NCI-H187 (cell line): ENCODE data around the gene TTC28.

ENCODE experiments used
- DNase-seq, 2 experiments: peaks; one replicate each; lab custom pipeline; 2025; lab: John Stamatoyannopoulos, UW

The TTC28 gene

DNA sequence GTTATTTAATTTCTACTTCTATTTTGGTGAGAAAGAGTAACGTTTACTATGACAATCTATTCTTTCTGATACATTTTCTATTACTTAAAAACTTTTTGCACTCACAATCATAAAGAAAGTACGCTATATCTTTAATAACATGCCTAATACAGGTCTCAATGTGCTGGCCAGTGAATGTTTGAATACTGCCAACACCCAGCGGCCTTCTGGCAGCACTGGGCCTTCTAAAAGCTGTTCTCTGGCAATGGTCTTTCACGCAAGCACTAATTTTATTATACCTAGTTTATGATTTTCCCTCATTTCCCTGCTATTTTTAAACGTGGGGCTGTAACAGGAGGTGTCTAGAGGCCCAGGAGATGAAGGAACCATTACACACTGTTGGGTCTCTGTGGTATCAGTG, 410.8 kb downstream of the TTC28 start:
- no peak for DNase-seq

GRCh38 chr22:28268171-28268570, 411.5 kb downstream of the TTC28 start:
- DNase-seq, result no peak

DNA sequence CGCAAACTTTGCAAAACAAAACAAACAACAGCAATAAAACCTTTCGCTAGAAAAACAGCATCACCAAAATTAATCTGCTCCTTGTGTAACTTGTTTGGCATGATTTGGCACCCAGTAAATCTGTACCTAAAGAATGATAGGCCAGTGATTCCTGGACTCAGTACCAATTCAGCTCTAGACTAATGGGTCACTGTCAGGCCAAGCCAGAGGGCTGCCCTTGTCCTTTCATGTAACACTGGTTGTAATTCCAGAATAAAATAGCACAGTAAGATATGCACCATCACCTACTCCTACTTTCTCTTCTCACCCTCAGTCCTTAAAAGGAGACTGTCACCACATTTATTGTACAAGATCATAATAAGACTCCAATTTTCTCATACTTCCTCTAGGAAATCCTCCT, 419.0 kb downstream of the TTC28 start:
- DNase-seq, result no peak

DNA sequence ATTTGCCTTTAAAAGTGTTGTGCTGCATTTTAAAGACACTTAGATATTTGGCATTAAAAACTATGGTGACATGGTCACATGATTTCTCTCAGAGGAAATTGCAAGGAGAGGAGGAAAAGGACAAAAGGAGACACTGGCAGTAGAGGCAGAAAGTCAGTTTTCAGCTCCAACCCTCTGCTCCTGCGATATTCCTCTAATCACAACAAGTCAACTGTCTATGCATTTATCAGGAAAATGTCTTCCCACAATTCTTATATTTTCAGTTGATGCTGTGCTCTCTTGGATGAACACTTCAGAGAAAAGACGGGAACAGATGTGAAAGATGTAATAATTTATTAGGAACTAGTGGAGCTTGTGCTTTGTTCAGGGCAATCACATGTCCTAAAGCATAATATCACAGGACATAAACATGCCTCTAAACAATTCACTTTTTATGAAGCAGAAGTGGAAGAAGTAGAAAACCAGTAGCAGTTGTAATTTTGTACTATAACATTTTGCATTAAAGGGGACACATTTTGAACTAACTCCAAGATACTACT, 419.8 kb downstream of the TTC28 start:
- DNase-seq, result no peak

GRCh38 chr22:28254396-28254795, 425.2 kb downstream of the TTC28 start:
- no peak for DNase-seq

DNA sequence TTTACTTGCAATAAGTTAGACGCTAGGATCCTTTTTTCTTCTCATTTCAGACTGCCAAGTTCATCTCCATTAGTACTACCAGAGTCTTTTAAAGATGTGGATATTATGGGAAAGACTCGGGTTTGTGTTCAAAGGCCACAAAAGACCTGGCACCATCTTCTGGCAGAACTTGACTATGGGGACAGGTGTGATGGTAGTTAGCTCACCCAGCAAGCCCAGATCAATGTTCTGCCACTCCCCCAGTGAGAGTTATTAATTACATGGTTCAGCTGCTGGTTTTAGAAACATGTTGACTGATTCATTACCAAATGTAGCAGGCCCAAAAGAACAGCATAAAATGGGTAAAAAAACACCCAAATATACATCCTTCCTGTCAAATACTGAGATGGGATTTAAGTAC, 427.1 kb downstream of the TTC28 start:
- DNase-seq, result no peak

DNA sequence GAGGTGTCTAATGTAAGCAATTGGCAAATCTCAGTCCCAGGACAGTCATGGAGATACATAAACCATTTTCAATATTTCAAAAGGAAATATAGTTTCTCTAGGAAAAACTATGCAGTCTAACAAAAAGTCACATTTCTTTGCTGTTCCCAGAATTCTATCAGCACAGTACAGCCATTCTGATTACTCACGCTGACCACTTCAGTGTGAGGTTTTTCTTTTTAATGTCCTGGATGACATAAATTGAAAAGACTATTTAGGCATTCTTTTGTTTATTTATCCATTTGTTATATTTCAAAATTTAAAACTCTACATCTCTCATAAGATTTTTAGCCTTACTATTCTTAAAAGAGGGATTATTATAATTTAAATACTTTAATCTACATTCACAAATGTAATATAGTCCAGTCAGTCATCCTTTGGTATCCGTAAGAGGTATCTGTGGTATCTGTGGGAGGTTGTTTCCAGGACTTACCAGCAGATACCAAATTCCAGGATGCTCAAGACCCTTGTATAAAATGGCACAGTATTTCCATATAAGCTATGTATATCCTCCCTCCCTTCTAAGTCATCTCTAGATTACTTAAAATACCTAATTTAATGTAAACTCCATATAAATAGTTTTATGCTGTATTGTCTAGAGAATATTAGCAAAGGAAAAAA, 429.5 kb downstream of the TTC28 start:
- DNase-seq, result no peak

DNA sequence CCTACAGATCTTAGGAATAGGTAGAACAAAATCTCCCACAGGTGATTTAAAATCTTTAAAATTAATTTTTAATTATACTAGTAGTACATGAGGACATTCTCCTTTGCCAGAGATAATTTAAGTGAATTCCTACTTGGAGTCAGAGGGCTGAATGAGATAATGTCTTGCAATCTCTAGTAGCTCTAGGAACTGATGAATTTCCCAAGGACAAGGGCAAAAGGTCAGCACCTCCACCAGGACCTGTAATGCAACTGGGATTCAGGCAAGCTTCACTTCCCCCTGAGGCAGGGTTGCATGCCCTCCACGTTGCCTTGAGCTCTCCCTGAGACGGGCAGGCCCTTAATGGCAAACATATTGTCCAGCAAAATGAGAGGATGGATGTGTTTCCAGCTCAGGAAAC, 430.2 kb downstream of the TTC28 start:
- no peak for DNase-seq

GRCh38 chr22:28247667-28248363, 431.8 kb downstream of the TTC28 start:
- DNase-seq, result no peak

- DNase-seq, result no peak
Measured at GRCh38 chr22:28247136-28247535, 432.5 kb downstream of the TTC28 start.

GRCh38 chr22:28246397-28246796, 433.2 kb downstream of the TTC28 start:
- DNase-seq, result no peak

DNA sequence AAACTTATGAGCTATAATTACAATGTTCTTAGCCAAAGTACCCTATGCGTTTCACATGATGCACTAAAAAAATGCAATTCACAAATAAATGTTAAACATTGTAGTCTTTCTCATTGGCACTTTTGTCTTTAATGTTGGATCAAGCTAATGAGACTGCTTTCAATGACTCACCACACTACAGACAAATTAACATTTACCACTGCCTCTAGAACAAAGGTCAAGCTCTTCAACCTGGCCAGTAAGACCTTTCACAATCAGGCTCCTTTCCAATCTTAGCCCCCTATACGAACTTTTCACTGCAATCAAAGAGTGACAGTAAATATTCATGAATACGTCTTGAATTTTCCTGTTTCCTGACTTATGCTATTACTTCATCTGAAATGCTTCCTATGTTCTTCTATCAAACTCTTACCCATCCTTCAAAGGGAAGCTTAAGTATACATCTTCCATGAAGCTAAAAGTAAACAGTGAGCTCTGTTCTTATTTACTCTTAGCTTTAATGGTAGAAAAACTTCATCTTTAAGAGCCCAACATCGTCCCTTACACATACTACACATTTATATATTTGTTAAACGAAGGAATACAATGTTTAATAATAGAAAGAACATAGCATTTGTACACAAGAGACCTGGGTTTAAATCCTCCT, 433.9 kb downstream of the TTC28 start:
- no peak for DNase-seq

- DNase-seq, result no peak
Measured at GRCh38 chr22:28244757-28245156, 434.9 kb downstream of the TTC28 start.

DNA sequence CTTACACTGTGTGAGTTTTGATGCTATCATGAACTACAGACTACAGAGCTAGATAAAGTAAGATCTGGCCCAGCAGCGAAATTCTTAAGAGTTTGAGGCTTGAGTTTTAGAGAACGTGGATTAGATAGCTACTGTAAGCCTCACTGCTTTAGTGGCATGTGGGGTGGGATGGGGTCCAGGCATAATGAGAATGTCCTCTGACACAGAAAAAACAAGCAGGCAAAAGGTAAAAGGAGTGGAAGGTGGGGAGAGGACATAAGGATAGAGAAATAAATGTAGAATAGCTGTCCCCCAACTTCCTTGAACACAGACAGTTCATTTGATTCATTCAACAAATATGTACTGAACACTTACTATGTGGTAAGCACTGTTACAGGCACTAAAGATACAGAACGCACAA, 436.1 kb downstream of the TTC28 start:
- no peak for DNase-seq

DNA sequence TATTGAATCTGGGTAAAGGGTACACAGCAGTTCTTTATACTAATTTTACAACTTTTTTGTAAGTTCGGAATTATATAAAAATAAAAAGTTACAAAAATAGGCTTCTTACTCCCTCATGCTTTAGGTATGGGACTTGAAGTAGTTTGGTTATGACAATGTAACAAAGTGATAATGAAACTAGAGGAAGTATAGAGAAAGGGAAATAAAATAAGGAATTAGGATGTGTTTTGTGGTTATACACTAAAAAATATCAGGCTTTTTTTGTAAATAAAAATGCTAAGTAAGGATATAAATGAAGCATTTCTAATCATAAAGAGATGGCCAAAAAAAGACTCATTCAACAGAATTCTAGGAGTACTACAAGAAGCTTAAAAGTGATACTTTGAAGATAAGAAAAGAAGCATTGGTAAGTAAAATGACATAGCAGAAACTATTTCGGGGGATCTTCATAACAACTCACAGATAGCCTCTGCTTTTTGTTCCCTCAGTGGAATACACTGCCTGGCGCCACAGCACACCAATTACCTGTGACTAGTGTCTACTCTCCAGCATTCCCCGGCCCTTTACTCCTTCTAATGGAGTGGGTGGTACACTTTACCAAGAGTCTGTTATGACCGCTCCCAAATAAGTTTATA, 437.9 kb downstream of the TTC28 start:
- no peak for DNase-seq

DNA sequence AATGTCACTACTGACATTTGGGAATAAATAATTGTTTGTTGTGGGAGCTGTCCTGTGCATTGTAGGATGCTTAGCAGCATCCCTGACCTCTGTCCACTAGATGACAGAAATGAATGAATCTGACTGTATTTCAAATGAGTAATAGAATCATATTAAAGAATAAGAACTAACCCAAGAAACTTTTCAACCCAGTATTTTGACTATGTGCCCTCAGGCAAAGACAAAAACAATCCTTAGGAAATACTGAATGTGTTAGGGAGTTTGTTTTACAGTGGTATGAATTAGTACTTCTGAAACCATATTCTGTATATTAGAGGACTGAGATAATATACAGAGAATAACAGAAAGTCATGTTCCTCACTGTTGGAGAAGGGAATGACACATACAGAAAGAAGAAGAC, 439.7 kb downstream of the TTC28 start:
- DNase-seq, result no peak

DNA sequence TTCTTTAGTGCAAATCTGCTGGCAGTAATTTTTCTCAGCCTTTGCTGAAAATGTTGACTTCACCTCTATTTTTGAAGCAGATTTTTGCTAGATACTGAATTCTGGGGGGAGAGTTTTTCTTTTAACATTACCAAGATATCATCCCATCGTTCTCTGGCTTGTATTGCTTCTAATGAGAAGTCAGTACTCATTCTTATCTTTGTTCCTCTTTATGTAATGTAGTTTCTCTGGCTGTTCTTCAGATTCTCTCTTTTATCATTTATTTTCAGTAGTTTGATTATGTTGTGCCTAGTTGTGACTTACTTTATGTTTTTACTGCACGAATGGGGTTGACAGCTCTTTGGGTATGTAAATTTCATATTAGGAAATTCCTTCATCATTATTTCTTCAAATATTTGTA, 441.9 kb downstream of the TTC28 start:
- no peak for DNase-seq

DNA sequence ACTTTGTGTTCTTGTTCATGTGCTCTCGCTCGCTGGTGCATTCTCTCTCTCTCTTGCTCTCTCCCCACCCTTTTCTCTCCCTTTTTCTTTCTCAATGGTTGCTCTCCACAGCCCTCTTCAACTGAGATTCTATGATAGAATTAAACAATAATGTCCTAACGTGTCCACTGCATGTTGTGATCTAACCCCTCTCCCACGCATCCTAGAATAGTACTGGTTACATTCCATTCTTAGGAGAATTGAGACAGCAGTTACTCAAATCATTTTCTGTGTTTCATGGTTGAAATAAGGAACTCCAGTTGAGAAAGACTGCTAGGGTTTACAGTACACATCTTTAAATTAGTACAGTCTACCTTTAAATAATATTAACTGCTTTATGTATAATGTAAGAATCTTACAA, 442.5 kb downstream of the TTC28 start:
- no peak for DNase-seq

- no peak for DNase-seq
Measured at GRCh38 chr22:28232204-28232603, 447.4 kb downstream of the TTC28 start.

- no peak for DNase-seq
Measured at GRCh38 chr22:28231441-28231840, 448.2 kb downstream of the TTC28 start.

DNA sequence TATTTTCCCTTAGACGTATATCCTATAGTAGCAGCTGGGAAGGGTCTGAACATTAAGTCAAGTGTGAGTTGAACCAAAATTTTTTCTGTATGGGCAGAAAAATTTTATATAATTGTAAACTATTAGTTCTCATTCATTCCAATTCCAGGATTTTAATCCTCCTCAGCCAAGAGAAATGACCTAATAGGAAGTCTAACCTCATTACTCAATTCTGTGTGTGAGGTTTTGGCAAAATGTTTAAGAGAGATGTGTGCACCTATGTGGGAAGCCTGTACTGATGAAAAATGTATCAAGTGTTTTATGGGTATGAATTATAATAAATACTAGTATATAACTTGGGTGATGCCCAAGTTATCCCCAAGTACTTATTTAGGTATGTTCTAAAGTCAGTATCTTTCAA, 449.0 kb downstream of the TTC28 start:
- no peak for DNase-seq

DNA sequence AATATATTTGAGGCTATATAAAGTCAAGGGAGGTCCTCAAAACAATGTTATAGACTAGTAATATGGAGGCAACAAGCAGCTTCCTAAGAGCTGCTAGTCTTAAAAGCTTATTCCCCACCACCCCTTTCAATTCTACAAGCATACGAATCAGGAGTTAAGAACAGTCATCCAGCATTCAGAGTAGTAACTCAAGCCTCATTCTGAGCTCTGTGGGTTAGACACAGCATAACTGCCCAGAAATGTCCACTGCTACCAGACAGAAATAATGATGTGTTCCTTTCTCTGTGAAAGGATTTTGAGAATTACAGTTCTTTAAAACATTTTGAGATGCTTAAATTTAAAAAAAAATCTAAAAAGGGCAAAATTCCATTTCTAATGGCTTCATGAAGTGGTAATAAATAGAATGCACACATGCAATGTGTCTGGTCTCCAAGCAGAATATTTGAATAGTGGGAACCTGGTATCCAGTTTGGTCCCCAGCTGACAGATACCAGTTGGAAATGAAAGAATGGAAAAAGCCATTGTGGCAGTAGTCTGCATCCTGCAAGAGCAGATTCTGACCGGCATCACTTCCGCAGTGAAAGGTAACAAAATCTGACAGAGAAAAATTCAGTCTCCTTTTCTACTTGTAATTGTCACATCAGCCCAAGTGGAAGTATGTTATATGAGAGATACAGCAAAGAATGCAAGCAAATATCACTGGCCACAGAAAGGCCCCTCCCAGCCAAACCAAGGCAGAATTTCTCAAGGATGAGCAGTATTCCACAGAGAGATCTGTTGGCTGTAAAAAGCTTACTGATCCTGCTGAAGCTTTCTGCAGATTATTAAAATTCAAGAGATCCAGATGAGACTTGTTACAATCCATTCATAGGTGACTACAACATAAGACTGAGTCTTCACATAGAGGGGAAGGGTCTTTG, 449.8 kb downstream of the TTC28 start:
- no peak for DNase-seq
